DLD1 (cell line): ENCODE results near the gene SCGB3A1.

Experiments used
- in situ Hi-C: cut with HindIII; loops from 2 replicates; pipeline ENCODE4 v1.10.0; 2017; ENCODE audit warnings: low sequenced_read_pairs

SCGB3A1 gene

GRCh38 chr5:180590543-180591310 is 572 bp downstream of the SCGB3A1 start:
- in situ Hi-C loops, result no loop called here

GRCh38 chr5:180589771-180590542 is 1.3 kb downstream of the SCGB3A1 start:
- in situ Hi-C loops, result no loop called here

- in situ Hi-C loops, result no loop called here
Measured at GRCh38 chr5:180586870-180587269, 4.4 kb downstream of the SCGB3A1 start.

- in situ Hi-C loops, result no loop called here
Measured at GRCh38 chr5:180586204-180586603, 5.1 kb downstream of the SCGB3A1 start.

GRCh38 chr5:180583738-180584137 is 7.6 kb downstream of the SCGB3A1 start:
- in situ Hi-C loops, result no loop called here

GRCh38 chr5:180580681-180581080 is 10.6 kb downstream of the SCGB3A1 start:
- in situ Hi-C loops, result no loop called here

GRCh38 chr5:180575571-180575970 is 15.7 kb downstream of the SCGB3A1 start:
- in situ Hi-C loops, result no loop called here

GRCh38 chr5:180568914-180569313 is 22.4 kb downstream of the SCGB3A1 start:
- in situ Hi-C loops, result no loop called here

GRCh38 chr5:180563994-180564393 is 27.3 kb downstream of the SCGB3A1 start:
- in situ Hi-C loops, result no loop called here

- in situ Hi-C loops, result no loop called here
Measured at GRCh38 chr5:180558232-180558631, 33.1 kb downstream of the SCGB3A1 start.

GRCh38 chr5:180557217-180557809 is 34.0 kb downstream of the SCGB3A1 start:
- in situ Hi-C loops, result no loop called here

GRCh38 chr5:180555168-180555921 is 36.0 kb downstream of the SCGB3A1 start:
- in situ Hi-C loops, result no loop called here

GRCh38 chr5:180553530-180553929 is 37.8 kb downstream of the SCGB3A1 start:
- in situ Hi-C loops, result loop anchor here (5.0 kb wide), 1 partner anchor 56 kb away; no protein-coding TSS in a partner anchor

GRCh38 chr5:180548563-180548962 is 42.7 kb downstream of the SCGB3A1 start:
- in situ Hi-C loops, result no loop called here

- in situ Hi-C loops, result no loop called here
Measured at GRCh38 chr5:180545248-180545647, 46.1 kb downstream of the SCGB3A1 start.

GRCh38 chr5:180541710-180542109 is 49.6 kb downstream of the SCGB3A1 start:
- in situ Hi-C loops, result no loop called here
